GM21360 (cell line): ENCODE data around the gene FDXR.

ENCODE experiments used
- ATAC-seq: cut with Tn5 transposase; IDR thresholded peaks from one replicate; pipeline ENCODE4 v1.9.1; 2021; ENCODE audit warnings: mild to moderate bottlenecking, moderate library complexity; ENCODE audit not compliant: unreplicated experiment

The FDXR gene

GRCh38 chr17:74900208-74900607 is 27.4 kb upstream of the FDXR start:
- ATAC-seq = no peak

GRCh38 chr17:74898376-74898946 is 25.7 kb upstream of the FDXR start:
- ATAC-seq = no peak

- no peak for ATAC-seq
Observed at GRCh38 chr17:74893936-74894671, 21.3 kb upstream of the FDXR start.

GRCh38 chr17:74892974-74893911 is 20.4 kb upstream of the FDXR start, which contains the start of gene FADS6:
TSS of gene FADS6 (minus strand) at chr17:74893633. CDS start at chr17:74893595, 38 bp downstream.
- ATAC-seq = no peak

- no peak for ATAC-seq
Observed at GRCh38 chr17:74892013-74892841, 19.4 kb upstream of the FDXR start.

GRCh38 chr17:74890554-74890953 is 17.8 kb upstream of the FDXR start:
- no peak for ATAC-seq

- no peak for ATAC-seq
Observed at GRCh38 chr17:74888469-74888868, 15.7 kb upstream of the FDXR start.

- no peak for ATAC-seq
Observed at GRCh38 chr17:74883241-74883745, 10.5 kb upstream of the FDXR start.

GRCh38 chr17:74882517-74883240 is 9.9 kb upstream of the FDXR start:
- no peak for ATAC-seq

GRCh38 chr17:74881073-74881472 is 8.3 kb upstream of the FDXR start:
- ATAC-seq = no peak

GRCh38 chr17:74879308-74879707 is 6.5 kb upstream of the FDXR start:
- ATAC-seq = no peak

- ATAC-seq = no peak
Observed at GRCh38 chr17:74878658-74879057, 5.9 kb upstream of the FDXR start.

- ATAC-seq = no peak
Observed at GRCh38 chr17:74877592-74878548, 5.1 kb upstream of the FDXR start.

GRCh38 chr17:74875977-74876593 is 3.3 kb upstream of the FDXR start:
- no peak for ATAC-seq

GRCh38 chr17:74875155-74875976 is 2.6 kb upstream of the FDXR start:
- no peak for ATAC-seq

GRCh38 chr17:74874615-74875037 is 1.8 kb upstream of the FDXR start:
- ATAC-seq = no peak

GRCh38 chr17:74873874-74874614 is 1.2 kb upstream of the FDXR start:
- ATAC-seq = no peak
